ENCODE data around the gene SERINC5.

SERINC5 gene

GRCh38 chr5:80160242-80160641, 95.6 kb downstream of the SERINC5 start:
- Histone ChIP-seq H3K9me2 (replicated peaks; ENCODE audit: insufficient read depth, low read length) (no peaks in the 10 kb centered on the region), H3K9ac (ENCODE audit: low read length) (no peak overlapping the region), H3K4me3 (ENCODE audit: low read length) (no peak overlapping the region), H4K20me1 (ENCODE audit: insufficient read depth, low read length) (no peaks in the 10 kb centered on the region), H3K9me3 (replicated peaks; ENCODE audit: insufficient read depth, low read length) (no peaks in the 10 kb centered on the region), H3K4me1 (ENCODE audit: low read length) (no peaks in the 10 kb centered on the region), H3K27ac (ENCODE audit: low read length) (no peak overlapping the region), H3F3A (ENCODE audit: insufficient read depth, low read length) (no peaks in the 10 kb centered on the region), H3K27me3 (replicated peaks; ENCODE audit: insufficient read depth, low read length) (no peaks in the 10 kb centered on the region), H3K36me3 (replicated peaks; ENCODE audit: insufficient read depth, low read length) (no peaks in the 10 kb centered on the region), H2AFZ (ENCODE audit: low read length) (no peak overlapping the region), H3K4me2 (ENCODE audit: low read depth, low read length) (no peak overlapping the region), H3K79me2 (ENCODE audit: low read length) (no peaks in the 10 kb centered on the region)
- no peak for DNase-seq
- TF ChIP-seq CTCF (IDR thresholded peaks at IDR 0.05; ENCODE audit: low read length), result no peak
- no peak for TF ChIP-seq EZH2 (optimal IDR thresholded peaks at IDR 0.05; ENCODE audit: low read depth, low read length)
- TF ChIP-seq EZH2phosphoT487 (IDR thresholded peaks at IDR 0.05; ENCODE audit: low read length), result no peak

- no peak overlapping the region for H3K4me2 ChIP-seq (ENCODE audit: low read depth, low read length)
- H3K79me2 ChIP-seq (ENCODE audit: low read length), result no peaks in the 10 kb centered on the region
- no peaks in the 10 kb centered on the region for H3K36me3 ChIP-seq (replicated peaks; ENCODE audit: insufficient read depth, low read length)
- no peaks in the 10 kb centered on the region for H3K4me1 ChIP-seq (ENCODE audit: low read length)
- no peaks in the 10 kb centered on the region for H3F3A ChIP-seq (ENCODE audit: insufficient read depth, low read length)
- no peaks in the 10 kb centered on the region for H4K20me1 ChIP-seq (ENCODE audit: insufficient read depth, low read length)
- H3K9me3 ChIP-seq (replicated peaks; ENCODE audit: insufficient read depth, low read length), result no peaks in the 10 kb centered on the region
- no peak for DNase-seq
- H3K27ac ChIP-seq (ENCODE audit: low read length), result no peak overlapping the region
- H3K9ac ChIP-seq (ENCODE audit: low read length), result no peak overlapping the region
- H2AFZ ChIP-seq (ENCODE audit: low read length), result no peak overlapping the region
- no peak overlapping the region for H3K4me3 ChIP-seq (ENCODE audit: low read length)
- TF ChIP-seq CTCF (IDR thresholded peaks at IDR 0.05; ENCODE audit: low read length) (no peak), EZH2phosphoT487 (IDR thresholded peaks at IDR 0.05; ENCODE audit: low read length) (no peak)
- H3K9me2 ChIP-seq (replicated peaks; ENCODE audit: insufficient read depth, low read length), result no peaks in the 10 kb centered on the region
- H3K27me3 ChIP-seq (replicated peaks; ENCODE audit: insufficient read depth, low read length), result no peaks in the 10 kb centered on the region
Observed at GRCh38 chr5:80159133-80159815, 96.6 kb downstream of the SERINC5 start.

- Histone ChIP-seq H3K36me3 (replicated peaks; ENCODE audit: insufficient read depth, low read length) (no peaks in the 10 kb centered on the region), H3K9me3 (replicated peaks; ENCODE audit: insufficient read depth, low read length) (no peaks in the 10 kb centered on the region), H3F3A (ENCODE audit: insufficient read depth, low read length) (no peaks in the 10 kb centered on the region), H3K4me3 (ENCODE audit: low read length) (no peak overlapping the region), H3K4me2 (ENCODE audit: low read depth, low read length) (no peak overlapping the region), H3K4me1 (ENCODE audit: low read length) (no peaks in the 10 kb centered on the region), H4K20me1 (ENCODE audit: insufficient read depth, low read length) (no peaks in the 10 kb centered on the region), H2AFZ (ENCODE audit: low read length) (no peak overlapping the region), H3K9me2 (replicated peaks; ENCODE audit: insufficient read depth, low read length) (no peaks in the 10 kb centered on the region), H3K9ac (ENCODE audit: low read length) (no peak overlapping the region), H3K27me3 (replicated peaks; ENCODE audit: insufficient read depth, low read length) (no peaks in the 10 kb centered on the region), H3K79me2 (ENCODE audit: low read length) (no peaks in the 10 kb centered on the region), H3K27ac (ENCODE audit: low read length) (no peak overlapping the region)
- TF ChIP-seq CTCF (IDR thresholded peaks at IDR 0.05; ENCODE audit: low read length) (no peak), EZH2phosphoT487 (IDR thresholded peaks at IDR 0.05; ENCODE audit: low read length) (no peak), EZH2 (optimal IDR thresholded peaks at IDR 0.05; ENCODE audit: low read depth, low read length) (no peak)
- no peak for DNase-seq
Observed at GRCh38 chr5:80156156-80156555, 99.7 kb downstream of the SERINC5 start.

All from MM.1S (cell line).